Measurements from ENCODE around the gene KPNB1. TPM values are rescaled to one million over a fixed set of nuclear protein-coding genes. Genes with fewer than 3 reads are reported as not detected.

The KPNB1 gene
- total RNA-seq, 4 donors from 2014 or later = 72.3 to 276 (median 135) TPM

- Histone ChIP-seq H3K27me3 (no peaks in the 10 kb centered on the region), H3K4me1 (peaks cover 0 to 26% (median 7%) of the 10 kb centered on the region in 4 donors), H3K27ac (peak overlapping the region; percentile 84 to 91 (median 86)), H3K36me3 (no peaks in the 10 kb centered on the region), H3K9me3 (no peaks in the 10 kb centered on the region), H3K4me3 (peak overlapping the region; percentile 86 to 95 (median 91))
- TF ChIP-seq, protein P1, sequence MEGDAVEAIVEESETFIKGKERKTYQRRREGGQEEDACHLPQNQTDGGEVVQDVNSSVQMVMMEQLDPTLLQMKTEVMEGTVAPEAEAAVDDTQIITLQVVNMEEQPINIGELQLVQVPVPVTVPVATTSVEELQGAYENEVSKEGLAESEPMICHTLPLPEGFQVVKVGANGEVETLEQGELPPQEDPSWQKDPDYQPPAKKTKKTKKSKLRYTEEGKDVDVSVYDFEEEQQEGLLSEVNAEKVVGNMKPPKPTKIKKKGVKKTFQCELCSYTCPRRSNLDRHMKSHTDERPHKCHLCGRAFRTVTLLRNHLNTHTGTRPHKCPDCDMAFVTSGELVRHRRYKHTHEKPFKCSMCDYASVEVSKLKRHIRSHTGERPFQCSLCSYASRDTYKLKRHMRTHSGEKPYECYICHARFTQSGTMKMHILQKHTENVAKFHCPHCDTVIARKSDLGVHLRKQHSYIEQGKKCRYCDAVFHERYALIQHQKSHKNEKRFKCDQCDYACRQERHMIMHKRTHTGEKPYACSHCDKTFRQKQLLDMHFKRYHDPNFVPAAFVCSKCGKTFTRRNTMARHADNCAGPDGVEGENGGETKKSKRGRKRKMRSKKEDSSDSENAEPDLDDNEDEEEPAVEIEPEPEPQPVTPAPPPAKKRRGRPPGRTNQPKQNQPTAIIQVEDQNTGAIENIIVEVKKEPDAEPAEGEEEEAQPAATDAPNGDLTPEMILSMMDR (IDR thresholded peaks at IDR 0.05) = no peak
- no peak for TF ChIP-seq POLR2A (IDR thresholded peaks at IDR 0.05)
- peak; percentile 49 to 70 (median 59) for DNase-seq
These were observed 45.1 kb downstream of the KPNB1 start for GRCh38 chr17:47694581-47695428.

DNA sequence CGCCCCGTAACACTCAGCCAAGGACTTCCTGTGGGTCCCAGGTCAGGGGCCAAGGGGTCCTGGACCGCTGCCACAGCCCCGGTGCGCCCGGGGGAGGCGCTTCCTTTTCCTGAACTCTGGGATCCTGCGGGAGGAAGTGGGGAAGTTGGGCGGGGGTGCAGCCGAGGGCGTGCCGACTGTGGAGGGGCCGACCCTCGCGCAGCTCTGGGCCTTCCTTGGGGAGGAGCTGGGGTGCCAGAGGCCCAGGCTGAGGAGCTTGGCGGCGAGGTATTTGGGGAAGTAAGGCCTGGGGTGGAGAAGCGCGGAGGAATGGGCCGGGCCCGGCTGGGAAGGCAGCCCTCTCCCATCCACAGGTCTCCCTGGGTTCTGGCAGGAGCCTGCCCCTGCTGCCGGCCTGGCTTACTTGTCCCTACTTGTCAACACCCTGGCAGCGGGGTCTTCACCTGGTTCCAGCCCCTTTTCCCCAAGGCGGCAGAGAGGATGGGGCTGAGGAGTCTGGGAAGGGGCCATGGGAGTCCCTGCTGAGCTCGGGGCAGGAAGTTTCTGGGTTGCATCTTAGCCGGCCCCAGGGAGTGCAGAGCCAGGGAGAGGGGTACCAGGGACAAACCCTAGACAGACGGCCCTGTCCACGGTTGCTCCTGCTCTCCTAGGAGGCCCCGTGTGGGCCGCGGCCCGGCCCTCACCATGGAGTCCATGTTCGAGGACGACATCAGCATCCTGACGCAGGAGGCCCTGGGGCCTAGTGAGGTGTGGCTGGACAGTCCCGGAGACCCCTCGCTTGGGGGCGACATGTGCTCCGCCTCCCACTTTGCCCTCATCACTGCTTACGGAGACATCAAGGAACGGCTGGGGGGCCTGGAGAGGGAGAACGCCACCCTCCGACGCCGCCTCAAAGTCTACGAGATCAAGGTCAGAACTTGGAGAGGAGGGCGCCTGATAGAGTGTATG, 46.0 kb downstream of the KPNB1 start:
- H3K4me1 ChIP-seq = peaks cover 0 to 26% (median 7%) of the 10 kb centered on the region in 4 donors

DNA sequence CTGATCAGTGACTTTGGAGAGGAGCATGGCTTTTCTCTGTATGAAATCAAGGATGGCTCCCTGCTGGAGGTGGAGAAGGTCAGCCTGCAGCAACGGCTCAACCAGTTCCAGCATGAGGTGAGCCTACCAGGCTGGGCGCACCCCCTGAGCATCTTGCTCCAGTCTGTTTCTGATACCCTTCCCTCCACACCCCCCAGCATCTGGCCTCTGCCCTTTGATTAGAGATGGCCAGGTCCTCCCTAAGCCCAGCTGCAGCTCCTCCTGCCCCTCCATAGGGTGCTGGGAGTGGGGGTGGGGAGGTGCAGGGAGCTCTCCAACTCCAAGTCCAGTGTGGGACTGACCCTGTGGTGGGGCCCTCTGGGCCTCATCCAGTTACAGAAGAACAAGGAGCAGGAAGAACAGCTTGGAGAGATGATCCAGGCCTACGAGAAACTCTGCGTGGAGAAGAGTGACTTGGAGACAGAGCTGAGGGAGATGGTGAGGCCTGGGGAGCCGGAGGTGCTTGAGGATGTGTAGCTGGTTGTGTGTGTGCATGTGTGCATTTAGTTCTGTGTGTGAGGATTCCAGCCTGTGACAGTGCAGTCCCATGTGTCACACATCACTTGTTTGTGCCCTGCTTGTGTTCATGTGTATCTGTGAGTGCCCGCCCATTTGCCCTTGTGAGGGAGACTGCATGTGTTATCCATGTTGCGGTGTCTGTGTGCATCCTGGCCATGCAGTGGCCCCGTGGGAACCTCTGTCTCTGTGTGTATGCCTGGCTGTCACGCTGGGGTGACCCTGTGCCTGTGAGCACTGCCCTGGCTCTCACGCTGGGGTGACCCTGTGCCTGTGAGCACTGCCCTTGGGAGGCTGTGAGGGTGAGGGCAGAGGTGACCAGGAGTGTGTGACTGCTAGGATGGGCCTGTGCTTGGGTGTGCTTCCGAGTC, 47.3 kb downstream of the KPNB1 start:
- Histone ChIP-seq H3K4me1 (peaks cover 0 to 26% (median 7%) of the 10 kb centered on the region in 4 donors), H3K27me3 (no peaks in the 10 kb centered on the region), H3K27ac (no peak overlapping the region), H3K9me3 (no peaks in the 10 kb centered on the region), H3K4me3 (no peak overlapping the region), H3K36me3 (no peaks in the 10 kb centered on the region)
- TF ChIP-seq POLR2A (IDR thresholded peaks at IDR 0.05) = no peak
- peak in 1 of 3 donors; percentile 46 for DNase-seq

More for the DNA sequence above, 46.0 kb downstream of the KPNB1 start:
- peak overlapping the region; percentile 86 to 95 (median 91) for H3K4me3 ChIP-seq
- no peaks in the 10 kb centered on the region for H3K27me3 ChIP-seq
- DNase-seq = peak in 2 of 3 donors; percentile 55 to 62
- no peaks in the 10 kb centered on the region for H3K36me3 ChIP-seq
- no peaks in the 10 kb centered on the region for H3K9me3 ChIP-seq
- H3K27ac ChIP-seq = peak overlapping the region; percentile 84 to 91 (median 86)
- TF ChIP-seq, protein P1 (IDR thresholded peaks at IDR 0.05) = no peak
- TF ChIP-seq POLR2A (IDR thresholded peaks at IDR 0.05) = no peak

- peak in 1 of 3 donors; percentile 40 for DNase-seq
These were observed 48.4 kb downstream of the KPNB1 start for GRCh38 chr17:47697906-47698711.

More at GRCh38 chr17:47697906-47698711, 48.4 kb downstream of the KPNB1 start:
- no peaks in the 10 kb centered on the region for H3K36me3 ChIP-seq
- no peak overlapping the region for H3K27ac ChIP-seq
- no peaks in the 10 kb centered on the region for H3K9me3 ChIP-seq
- H3K27me3 ChIP-seq = no peaks in the 10 kb centered on the region
- peaks cover 0 to 20% (median 8%) of the 10 kb centered on the region in 4 donors for H3K4me1 ChIP-seq
- no peak overlapping the region for H3K4me3 ChIP-seq
- TF ChIP-seq, protein P1 (IDR thresholded peaks at IDR 0.05) = no peak
- TF ChIP-seq POLR2A (IDR thresholded peaks at IDR 0.05) = no peak

All from Peyer's patch (tissue), 4 donors.